OCI-LY3 (cell line): ENCODE results near the gene RMP24.

ENCODE experiments used
- H2AFZ ChIP-seq: fragments of 200-600, 300-600 bp; shearing (Covaris generic); 2 replicates; pipeline ENCODE4 v1.6.0; 2014; ENCODE audit warnings: antibody characterized with exemption, low read depth, low read length
- H3K27ac ChIP-seq: fragments of 200-600, 300-600 bp; sonication (generic); 2 replicates; pipeline ENCODE4 v1.5.1; 2014; ENCODE audit warnings: mild to moderate bottlenecking, low read length, moderate library complexity, mixed read lengths
- H3K27me3 ChIP-seq: fragments of 200-600, 300-600 bp; sonication (generic); 2 replicates; pipeline ENCODE4 v1.6.1; 2014; ENCODE audit warnings: low read depth, low read length, mixed read lengths
- H3K36me3 ChIP-seq: fragments of 200-600, 300-600 bp; sonication (generic); replicated peaks from 2 replicates; pipeline ENCODE3; 2014; ENCODE audit warnings: low read depth, low read length, mixed read lengths
- H3K4me1 ChIP-seq: fragments of 300-600, 200-600 bp; sonication (generic); 2 replicates; pipeline ENCODE4 v1.6.1; 2014; ENCODE audit warnings: low read length, mixed read lengths
- H3K4me2 ChIP-seq: fragments of 200-600, 300-600 bp; sonication (generic); 2 replicates; pipeline ENCODE4 v1.6.1; 2014; ENCODE audit warnings: low read length, mixed read lengths
- H3K4me3 ChIP-seq: fragments of 300-600, 200-600 bp; sonication (generic); 2 replicates; pipeline ENCODE4 v1.5.1; 2014; ENCODE audit warnings: antibody characterized with exemption, mild to moderate bottlenecking, low read length, moderate library complexity
- H3K79me2 ChIP-seq: fragments of 300-600, 200-600 bp; shearing (Covaris generic); 2 replicates; pipeline ENCODE4 v1.6.1; 2014; ENCODE audit warnings: mild to moderate bottlenecking, low read length, mixed read lengths
- H3K9ac ChIP-seq: fragments of 300-600, 200-600 bp; shearing (Covaris generic); 2 replicates; pipeline ENCODE4 v1.6.0; 2014; ENCODE audit warnings: mild to moderate bottlenecking, low read length, moderate library complexity
- H3K9me3 ChIP-seq: fragments of 200-600, 300-600 bp; shearing (Covaris generic); 2 replicates; pipeline ENCODE4 v1.6.1; 2014; ENCODE audit warnings: low read length, mixed read lengths; ENCODE audit not compliant: insufficient read depth
- H4K20me1 ChIP-seq: fragments of 200-600, 300-600 bp; sonication (generic); 2 replicates; pipeline ENCODE4 v1.6.1; 2016; ENCODE audit warnings: low read length, mixed read lengths; ENCODE audit not compliant: insufficient read depth
- EZH2phosphoT487 ChIP-seq: fragments of 200-600 bp; shearing (Covaris generic); IDR thresholded peaks from 2 replicates; pipeline ENCODE4 v1.6.1; 2018; ENCODE audit warnings: antibody characterized with exemption, mixed run types, low read depth
- TF ChIP-seq, protein P1 (sequence below): fragments of 200-600, 300-600 bp; sonication (generic); IDR thresholded peaks from 2 replicates; pipeline ENCODE4 v1.5.1; 2014; ENCODE audit warnings: antibody characterized with exemption, low read length, low read depth

Gene RMP24

GRCh38 chr18:35971661-35972196 is 750 bp upstream of the RMP24 start:
- peak overlapping the region; percentile 66 for H3K27ac ChIP-seq
- H3K27me3 ChIP-seq = no peaks in the 10 kb centered on the region
- H3K9ac ChIP-seq = peak overlapping the region; percentile 67
- H3K9me3 ChIP-seq = no peaks in the 10 kb centered on the region
- H3K4me3 ChIP-seq = peak overlapping the region; percentile 92
- H3K79me2 ChIP-seq = peaks cover 19% of the 10 kb centered on the region
- peak overlapping the region; percentile 85 for H2AFZ ChIP-seq
- TF ChIP-seq, protein P1, sequence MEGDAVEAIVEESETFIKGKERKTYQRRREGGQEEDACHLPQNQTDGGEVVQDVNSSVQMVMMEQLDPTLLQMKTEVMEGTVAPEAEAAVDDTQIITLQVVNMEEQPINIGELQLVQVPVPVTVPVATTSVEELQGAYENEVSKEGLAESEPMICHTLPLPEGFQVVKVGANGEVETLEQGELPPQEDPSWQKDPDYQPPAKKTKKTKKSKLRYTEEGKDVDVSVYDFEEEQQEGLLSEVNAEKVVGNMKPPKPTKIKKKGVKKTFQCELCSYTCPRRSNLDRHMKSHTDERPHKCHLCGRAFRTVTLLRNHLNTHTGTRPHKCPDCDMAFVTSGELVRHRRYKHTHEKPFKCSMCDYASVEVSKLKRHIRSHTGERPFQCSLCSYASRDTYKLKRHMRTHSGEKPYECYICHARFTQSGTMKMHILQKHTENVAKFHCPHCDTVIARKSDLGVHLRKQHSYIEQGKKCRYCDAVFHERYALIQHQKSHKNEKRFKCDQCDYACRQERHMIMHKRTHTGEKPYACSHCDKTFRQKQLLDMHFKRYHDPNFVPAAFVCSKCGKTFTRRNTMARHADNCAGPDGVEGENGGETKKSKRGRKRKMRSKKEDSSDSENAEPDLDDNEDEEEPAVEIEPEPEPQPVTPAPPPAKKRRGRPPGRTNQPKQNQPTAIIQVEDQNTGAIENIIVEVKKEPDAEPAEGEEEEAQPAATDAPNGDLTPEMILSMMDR = no peak
- no peak for TF ChIP-seq EZH2phosphoT487
- H3K4me1 ChIP-seq = peaks cover 23% of the 10 kb centered on the region
- H3K4me2 ChIP-seq = peak overlapping the region; percentile 69
- H4K20me1 ChIP-seq = no peaks in the 10 kb centered on the region
- H3K36me3 ChIP-seq = peaks cover 19% of the 10 kb centered on the region

GRCh38 chr18:35973650-35974049 is 1.2 kb downstream of the RMP24 start:
- Histone ChIP-seq H3K27ac (no peak overlapping the region), H3K9me3 (no peaks in the 10 kb centered on the region), H3K9ac (no peak overlapping the region; the same call in 1 of the 2 replicates), H3K4me1 (peaks cover 16% of the 10 kb centered on the region), H3K4me2 (peak overlapping the region; percentile 95), H4K20me1 (no peaks in the 10 kb centered on the region), H3K4me3 (peak overlapping the region; percentile 92), H3K36me3 (peaks cover 35% of the 10 kb centered on the region), H3K79me2 (peaks cover 19% of the 10 kb centered on the region), H3K27me3 (no peaks in the 10 kb centered on the region), H2AFZ (no peak overlapping the region)
- TF ChIP-seq, protein P1 = no peak
- TF ChIP-seq EZH2phosphoT487 = no peak

DNA sequence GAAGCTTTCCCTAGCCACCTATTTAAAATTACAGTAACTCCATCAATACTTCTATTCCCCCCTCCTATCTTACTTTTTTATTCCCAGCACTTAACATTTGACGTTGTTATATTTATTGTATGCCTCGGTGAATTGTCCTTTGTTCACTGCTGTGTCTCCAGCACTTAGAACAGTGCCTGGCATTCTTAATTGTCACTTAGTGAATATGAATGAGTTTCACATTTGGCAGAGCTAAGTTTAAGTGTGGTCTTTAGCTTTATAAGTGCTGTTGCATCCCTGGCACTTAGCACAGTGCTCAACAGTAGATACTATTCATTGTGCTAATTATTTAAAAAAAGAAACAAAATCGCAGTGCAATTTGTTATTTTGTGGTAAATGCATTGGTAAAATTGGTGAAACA is 1.7 kb downstream of the RMP24 start:
- Histone ChIP-seq H4K20me1 (no peaks in the 10 kb centered on the region), H3K4me1 (peaks cover 16% of the 10 kb centered on the region), H3K4me3 (no peak overlapping the region), H3K4me2 (no peak overlapping the region), H3K79me2 (peaks cover 19% of the 10 kb centered on the region), H3K9ac (no peak overlapping the region), H3K27ac (no peak overlapping the region), H3K9me3 (no peaks in the 10 kb centered on the region), H3K36me3 (peaks cover 38% of the 10 kb centered on the region), H2AFZ (no peak overlapping the region), H3K27me3 (no peaks in the 10 kb centered on the region)
- no peak for TF ChIP-seq EZH2phosphoT487

DNA sequence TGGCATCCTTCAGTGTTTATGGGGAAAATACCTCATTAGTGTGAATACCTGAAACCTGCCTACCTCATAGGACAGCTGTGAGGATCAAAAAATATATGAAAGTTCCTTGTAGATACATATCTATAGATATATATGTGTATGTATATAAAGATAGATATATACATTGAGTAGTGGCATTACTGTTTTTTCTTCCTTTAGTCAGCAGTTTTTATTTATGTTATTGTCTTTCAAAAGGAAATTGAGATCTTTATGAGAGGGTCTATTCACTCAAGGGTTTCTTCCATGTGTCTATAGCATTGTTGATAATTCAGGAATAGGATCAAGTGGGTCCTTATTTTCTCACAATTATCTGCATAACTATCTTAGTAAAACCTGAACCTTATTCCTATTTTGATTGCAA is 6.6 kb downstream of the RMP24 start:
- no peak overlapping the region for H2AFZ ChIP-seq
- peaks cover 64% of the 10 kb centered on the region for H3K36me3 ChIP-seq
- H3K4me1 ChIP-seq = no peaks in the 10 kb centered on the region
- H4K20me1 ChIP-seq = no peaks in the 10 kb centered on the region
- no peak for TF ChIP-seq EZH2phosphoT487
- TF ChIP-seq, protein P1 = no peak
- no peaks in the 10 kb centered on the region for H3K9me3 ChIP-seq
- H3K79me2 ChIP-seq = peaks cover 3% of the 10 kb centered on the region
- H3K4me2 ChIP-seq = no peak overlapping the region
- no peak overlapping the region for H3K27ac ChIP-seq
- no peaks in the 10 kb centered on the region for H3K27me3 ChIP-seq
- H3K9ac ChIP-seq = no peak overlapping the region
- H3K4me3 ChIP-seq = no peak overlapping the region
